ENCODE data around the gene RBM6. TPM values are rescaled to one million over a fixed set of nuclear protein-coding genes. Genes with fewer than 3 reads are reported as not detected.
A peak's percentile ranks its signal among the peaks of the same experiment; 100 is the strongest.

Gene RBM6
- total RNA-seq, 1 experiment from 2014 or later: 58.0 TPM

- BruUV-seq (replicated peaks): no TSS peak
- intact Hi-C loops (cut with micrococcal nuclease): no loop called here
- CTCF ChIA-PET: interaction anchor here (1.6 kb wide), 1 partner anchor 87 kb away, joined by 14 read pairs; no protein-coding TSS in a partner anchor
Measured at GRCh38 chr3:49926117-49926728, 13.7 kb upstream of the RBM6 start.

GRCh38 chr3:49927798-49928197 lies 12.2 kb upstream of the RBM6 start:
- no peak for DNase-seq (ENCODE audit: unreplicated experiment)
- H3K4me1 Mint-ChIP-seq (ENCODE audit: insufficient read depth, unreplicated experiment): peaks cover 12% of the 10 kb centered on the region
- no peak for TF ChIP-seq CTCF (IDR thresholded peaks at IDR 0.05; ENCODE audit: unreplicated experiment)
- ChIA-PET POLR2A (interaction anchor here (1.1 to 5.0 kb wide), 3 partner anchors 13 to 27 kb away, joined by 3 to 86 read pairs (median 4); partner anchors contain the start of gene RBM6), CTCF (interaction anchor here (0.6 to 1.8 kb wide), 6 partner anchors 10 to 223 kb away, joined by 3 to 14 read pairs (median 5); no protein-coding TSS in a partner anchor)
- no peaks in the 10 kb centered on the region for H3K9me3 Mint-ChIP-seq (ENCODE audit: unreplicated experiment)
- no peak overlapping the region for H3K27ac Mint-ChIP-seq (ENCODE audit: low read depth, unreplicated experiment)
- intact Hi-C loops (cut with micrococcal nuclease): no loop called here
- no peaks in the 10 kb centered on the region for H3K27me3 Mint-ChIP-seq (ENCODE audit: insufficient read depth, unreplicated experiment)
- BruUV-seq (replicated peaks): no TSS peak
- peaks cover 9% of the 10 kb centered on the region for H3K36me3 Mint-ChIP-seq (ENCODE audit: insufficient read depth, unreplicated experiment)
- H3K4me3 Mint-ChIP-seq (ENCODE audit: unreplicated experiment): peak overlapping the region; percentile 87

More at GRCh38 chr3:49926117-49926728, 13.7 kb upstream of the RBM6 start:
- Mint-ChIP-seq H3K4me3 (ENCODE audit: unreplicated experiment) (no peak overlapping the region), H3K4me1 (ENCODE audit: insufficient read depth, unreplicated experiment) (peaks cover 12% of the 10 kb centered on the region), H3K27me3 (ENCODE audit: insufficient read depth, unreplicated experiment) (no peaks in the 10 kb centered on the region), H3K9me3 (ENCODE audit: unreplicated experiment) (no peaks in the 10 kb centered on the region), H3K36me3 (ENCODE audit: insufficient read depth, unreplicated experiment) (peaks cover 13% of the 10 kb centered on the region), H3K27ac (ENCODE audit: low read depth, unreplicated experiment) (peak overlapping the region; percentile 11)
- no peak for TF ChIP-seq CTCF (IDR thresholded peaks at IDR 0.05; ENCODE audit: unreplicated experiment)
- POLR2A ChIA-PET: interaction anchor here (1.0 to 3.3 kb wide), 2 partner anchors 10 to 14 kb away, joined by 3 to 12 read pairs; partner anchors contain the start of gene RBM6
- no peak for DNase-seq (ENCODE audit: unreplicated experiment)

- intact Hi-C loops (cut with micrococcal nuclease): no loop called here
- no TSS peak for BruUV-seq (replicated peaks)
- TF ChIP-seq CTCF (IDR thresholded peaks at IDR 0.05; ENCODE audit: unreplicated experiment): no peak
- H3K4me1 Mint-ChIP-seq (ENCODE audit: insufficient read depth, unreplicated experiment): peaks cover 12% of the 10 kb centered on the region
- no peaks in the 10 kb centered on the region for H3K9me3 Mint-ChIP-seq (ENCODE audit: unreplicated experiment)
- H3K27me3 Mint-ChIP-seq (ENCODE audit: insufficient read depth, unreplicated experiment): no peaks in the 10 kb centered on the region
- POLR2A ChIA-PET: interaction anchor here (1.1 to 5.0 kb wide), 5 partner anchors 12 to 125 kb away, joined by 3 to 86 read pairs (median 12); partner anchors contain the start of genes INKA1 and RBM6
- CTCF ChIA-PET: interaction anchor here (0.7 to 2.0 kb wide), 6 partner anchors 11 to 282 kb away, joined by 3 to 15 read pairs (median 6); partner anchors contain the start of gene INKA1
- DNase-seq (ENCODE audit: unreplicated experiment): no peak
- H3K27ac Mint-ChIP-seq (ENCODE audit: low read depth, unreplicated experiment): no peak overlapping the region
- H3K4me3 Mint-ChIP-seq (ENCODE audit: unreplicated experiment): peak overlapping the region; percentile 87
- H3K36me3 Mint-ChIP-seq (ENCODE audit: insufficient read depth, unreplicated experiment): peaks cover 7% of the 10 kb centered on the region
Measured at GRCh38 chr3:49928481-49929017, 11.4 kb upstream of the RBM6 start.
